HG02759 (cell line): ENCODE measurements around the gene BMPR1B.
"Not testable (repeated sequence)": the region's sequence is repeated elsewhere in the genome, so short reads cannot be mapped to it uniquely, and the experiment has no call there.

Source experiments
- ATAC-seq: cut with Tn5 transposase; IDR thresholded peaks from one replicate; pipeline ENCODE4 v1.9.1; 2021; ENCODE audit warnings: mild to moderate bottlenecking, moderate library complexity; ENCODE audit not compliant: unreplicated experiment

Gene BMPR1B

GRCh38 chr4:95020521-95020920 is 262.8 kb downstream of the BMPR1B start:
- no peak for ATAC-seq

GRCh38 chr4:95021099-95021498 is 263.3 kb downstream of the BMPR1B start:
- ATAC-seq = no peak

- no peak for ATAC-seq
Observed at GRCh38 chr4:95023110-95023509, 265.4 kb downstream of the BMPR1B start.

- ATAC-seq = no peak
Observed at GRCh38 chr4:95027905-95028618, 270.3 kb downstream of the BMPR1B start.

- no peak for ATAC-seq
Observed at GRCh38 chr4:95038791-95039190, 281.0 kb downstream of the BMPR1B start.

GRCh38 chr4:95044324-95044837 is 286.6 kb downstream of the BMPR1B start:
- ATAC-seq = no peak

- no peak for ATAC-seq
Observed at GRCh38 chr4:95045429-95045828, 287.7 kb downstream of the BMPR1B start.

- no peak for ATAC-seq
Observed at GRCh38 chr4:95048296-95048695, 290.5 kb downstream of the BMPR1B start.

- ATAC-seq = no peak
Observed at GRCh38 chr4:95049551-95050233, 291.9 kb downstream of the BMPR1B start.

- no peak for ATAC-seq
Observed at GRCh38 chr4:95050980-95051701, 293.4 kb downstream of the BMPR1B start.

GRCh38 chr4:95051702-95052020 is 293.9 kb downstream of the BMPR1B start:
- no peak for ATAC-seq

GRCh38 chr4:95058991-95059390 is 301.2 kb downstream of the BMPR1B start:
- no peak for ATAC-seq

- no peak for ATAC-seq
Observed at GRCh38 chr4:95059663-95060062, 301.9 kb downstream of the BMPR1B start.

- no peak for ATAC-seq
Observed at GRCh38 chr4:95061220-95061619, 303.5 kb downstream of the BMPR1B start.

- ATAC-seq = not testable (repeated sequence)
Observed at GRCh38 chr4:95061801-95062200, 304.0 kb downstream of the BMPR1B start.

GRCh38 chr4:95066050-95066449 is 308.3 kb downstream of the BMPR1B start:
- ATAC-seq = no peak

- ATAC-seq = no peak
Observed at GRCh38 chr4:95068401-95068800, 310.6 kb downstream of the BMPR1B start.

GRCh38 chr4:95068818-95069478 is 311.2 kb downstream of the BMPR1B start:
- ATAC-seq = no peak

GRCh38 chr4:95071851-95072250 is 314.1 kb downstream of the BMPR1B start:
- ATAC-seq = no peak

GRCh38 chr4:95073646-95074045 is 315.9 kb downstream of the BMPR1B start:
- no peak for ATAC-seq

- ATAC-seq = no peak
Observed at GRCh38 chr4:95077864-95078263, 320.1 kb downstream of the BMPR1B start.
